ENCODE measurements around the gene MIA2.
"Not testable (repeated sequence)": the region's sequence is repeated elsewhere in the genome, so short reads cannot be mapped to it uniquely, and the experiment has no call there.

The MIA2 gene

DNA sequence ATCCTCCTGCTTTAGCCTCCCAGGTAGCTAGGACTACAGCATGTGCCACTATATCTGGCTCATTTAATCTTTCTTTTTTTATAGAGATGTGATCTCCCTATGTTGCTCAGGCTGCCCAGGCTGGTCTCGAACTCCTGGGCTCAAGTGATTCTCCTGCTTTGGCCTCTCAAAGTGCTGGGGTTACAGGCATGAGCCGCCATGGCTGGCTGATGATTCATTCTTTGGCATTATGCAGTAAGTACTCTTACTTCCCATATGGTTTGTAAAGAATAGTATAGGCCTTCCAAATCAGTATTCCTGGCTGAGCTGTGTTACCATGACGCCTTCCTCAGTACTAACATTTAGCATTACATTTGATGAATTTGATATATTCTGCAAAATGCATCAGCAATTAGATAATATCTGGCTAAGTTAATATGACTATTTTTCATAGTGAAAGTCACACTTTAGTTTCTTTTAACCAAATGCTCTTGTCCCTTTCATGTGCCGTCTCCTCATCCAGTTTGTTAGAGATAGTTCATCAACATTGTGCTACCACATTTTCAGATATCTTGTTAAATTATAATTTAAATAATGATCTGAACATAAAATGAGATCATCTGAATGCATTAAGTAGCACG, 3.2 kb upstream of the MIA2 start:
- intact Hi-C loops (cut with DNase I): no loop called here
- no peak for DNase-seq

DNA sequence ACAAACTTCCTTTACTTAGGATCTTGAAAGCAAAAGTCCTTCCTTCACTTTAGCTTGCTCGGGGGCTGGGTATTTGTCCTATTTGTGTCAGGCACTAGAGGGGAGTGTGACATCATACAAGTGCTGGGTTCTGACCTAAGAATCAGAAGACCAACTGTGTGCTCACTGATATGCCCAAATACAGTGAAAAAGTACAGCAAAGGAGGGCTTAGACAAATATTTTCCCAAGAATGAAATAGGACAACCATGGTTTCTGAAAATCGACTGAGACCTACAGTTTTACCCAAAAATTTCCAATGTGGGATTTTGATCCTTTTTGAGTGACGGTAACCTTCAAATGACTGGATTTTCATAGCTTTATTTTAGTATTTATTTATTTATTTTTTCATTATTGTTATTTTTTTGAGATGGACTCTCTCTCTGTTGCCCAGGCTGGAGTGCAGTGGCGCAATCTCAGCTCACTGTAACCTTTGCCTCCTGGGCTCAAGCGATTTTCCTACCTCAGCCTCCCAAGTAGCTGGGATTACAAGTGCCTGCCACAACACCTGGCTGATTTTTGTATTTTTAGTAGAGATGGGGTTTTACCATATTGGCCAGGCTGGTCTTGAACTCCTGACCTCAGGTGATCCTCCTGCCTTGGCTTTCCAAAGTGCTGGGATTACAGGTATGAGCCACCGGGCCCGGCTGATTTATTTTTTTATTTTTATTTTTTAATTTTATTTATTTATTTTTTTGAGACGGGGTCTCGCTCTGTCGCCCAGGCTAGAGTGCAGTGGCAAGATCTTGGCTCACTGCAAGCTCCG, 1.8 kb upstream of the MIA2 start:
- DNase-seq; intact Hi-C loops (cut with DNase I): not testable (repeated sequence)

DNA sequence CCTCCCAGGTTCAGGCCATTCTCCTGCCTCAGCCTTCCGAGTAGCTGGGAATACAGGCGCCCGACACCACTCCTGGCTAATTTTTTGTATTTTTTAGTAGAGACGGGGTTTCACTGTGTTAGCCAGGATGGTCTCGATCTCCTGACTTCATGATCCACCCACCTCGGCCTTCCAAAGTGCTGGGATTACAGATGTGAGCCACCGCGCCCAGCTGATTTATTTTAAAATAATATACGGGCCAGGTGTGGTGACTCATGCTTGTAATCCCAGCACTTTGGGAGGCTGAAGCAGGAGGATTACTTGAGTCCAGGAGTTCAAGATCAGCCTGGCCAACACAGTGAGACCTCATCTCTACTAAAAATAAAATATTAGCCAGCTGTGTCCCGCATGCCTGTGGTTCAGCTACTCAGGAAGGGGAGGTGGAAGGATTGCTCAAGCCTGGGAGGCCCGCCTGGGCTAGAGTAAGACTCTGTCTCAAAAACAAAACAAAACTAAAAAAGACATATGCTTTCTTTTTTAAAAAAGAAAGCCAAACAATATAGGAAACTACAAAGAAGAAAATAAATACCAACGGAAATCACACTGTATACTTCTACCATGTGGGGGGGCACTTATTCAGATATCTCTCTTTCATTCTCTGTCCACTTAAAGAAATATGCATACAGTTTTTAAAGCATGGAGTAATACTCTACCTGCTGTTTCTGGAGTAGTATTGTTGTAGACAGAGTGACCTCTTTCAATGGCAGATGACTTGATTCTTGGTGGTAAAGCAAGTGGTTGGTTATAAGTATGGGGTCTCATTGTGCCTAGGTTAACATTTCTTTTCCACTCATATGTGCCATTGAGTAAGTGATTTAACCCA, 930 bp upstream of the MIA2 start:
- DNase-seq: no peak
- intact Hi-C loops (cut with DNase I): no loop called here

DNA sequence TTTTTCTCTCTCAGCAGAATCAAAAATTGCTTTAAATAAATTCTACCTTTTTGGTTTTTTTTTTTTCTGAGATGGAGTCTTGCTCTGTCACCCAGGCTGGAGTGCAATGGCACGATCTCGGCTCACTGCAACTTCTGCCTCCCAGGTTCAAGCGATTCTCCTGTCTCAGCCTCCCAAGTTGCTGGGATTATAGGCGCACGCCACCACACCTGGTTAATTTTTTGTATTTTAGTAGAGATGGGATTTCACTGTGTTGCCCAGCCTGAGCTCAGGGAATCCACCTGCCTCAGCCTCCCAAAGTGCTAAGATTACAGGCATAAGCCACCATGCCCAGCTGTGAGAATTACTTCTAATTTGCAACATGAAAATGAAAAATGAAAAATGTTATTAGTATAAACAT, 1.3 kb downstream of the MIA2 start:
- intact Hi-C loops (cut with DNase I); DNase-seq: not testable (repeated sequence)

DNA sequence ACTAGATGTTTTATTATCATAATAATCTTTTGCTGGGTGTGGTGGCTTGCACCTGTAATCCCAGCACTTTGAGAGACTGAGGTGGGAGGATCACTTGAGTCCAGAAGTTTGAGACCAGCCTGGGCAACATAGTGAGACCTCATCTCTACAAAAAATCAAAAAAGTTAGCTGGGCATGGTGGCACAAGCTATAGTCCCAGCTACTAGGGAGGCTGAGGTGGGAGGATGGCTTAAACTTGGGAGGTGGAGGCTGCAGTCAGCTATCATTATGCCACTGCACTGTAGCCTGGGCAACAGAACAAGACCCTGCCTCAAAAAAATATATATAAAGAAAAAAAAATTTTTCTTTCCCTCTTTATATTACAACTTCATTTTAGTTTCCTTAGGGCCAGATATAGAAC, 1.8 kb downstream of the MIA2 start:
- DNase-seq; intact Hi-C loops (cut with DNase I): not testable (repeated sequence)

DNA sequence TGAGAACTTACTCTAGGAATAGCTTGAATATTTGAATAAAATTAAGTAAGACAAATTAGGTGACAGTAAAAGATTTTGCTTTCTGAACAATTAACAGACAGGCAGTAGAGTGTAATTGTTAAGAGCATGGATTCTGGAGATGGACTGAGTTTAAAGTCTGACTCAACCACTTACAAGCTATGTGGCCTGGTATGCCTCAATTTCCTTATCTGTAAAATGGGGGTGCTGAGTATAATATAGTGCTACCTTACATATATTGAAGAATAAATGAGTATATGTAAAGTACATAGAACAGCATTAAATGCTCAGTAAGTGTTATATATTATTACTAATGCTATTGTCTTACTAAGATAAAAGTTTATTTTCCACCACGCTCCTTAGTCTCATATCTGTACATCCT, 7.1 kb downstream of the MIA2 start:
- no peak for DNase-seq
- intact Hi-C loops (cut with DNase I): no loop called here

DNA sequence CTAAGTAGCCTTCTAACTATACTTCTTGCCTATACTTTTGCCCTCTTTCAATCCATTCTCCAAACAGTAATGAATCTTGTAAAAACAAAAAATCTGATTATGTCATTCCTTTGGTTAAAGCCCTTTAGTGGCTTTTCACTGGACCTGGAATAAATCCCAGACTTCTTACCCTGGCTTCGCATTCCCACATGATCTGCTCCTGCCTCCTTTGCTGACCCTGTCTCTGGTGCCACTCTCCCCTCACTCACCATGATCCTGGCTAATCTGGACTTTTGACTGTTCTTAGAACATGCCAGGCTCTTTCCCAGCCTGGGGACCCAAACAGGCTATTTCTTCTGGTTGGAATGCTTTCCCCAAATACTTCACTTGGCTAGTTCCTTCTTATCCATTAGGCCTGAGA, 7.9 kb downstream of the MIA2 start:
- intact Hi-C loops (cut with DNase I): no loop called here
- DNase-seq: no peak

DNA sequence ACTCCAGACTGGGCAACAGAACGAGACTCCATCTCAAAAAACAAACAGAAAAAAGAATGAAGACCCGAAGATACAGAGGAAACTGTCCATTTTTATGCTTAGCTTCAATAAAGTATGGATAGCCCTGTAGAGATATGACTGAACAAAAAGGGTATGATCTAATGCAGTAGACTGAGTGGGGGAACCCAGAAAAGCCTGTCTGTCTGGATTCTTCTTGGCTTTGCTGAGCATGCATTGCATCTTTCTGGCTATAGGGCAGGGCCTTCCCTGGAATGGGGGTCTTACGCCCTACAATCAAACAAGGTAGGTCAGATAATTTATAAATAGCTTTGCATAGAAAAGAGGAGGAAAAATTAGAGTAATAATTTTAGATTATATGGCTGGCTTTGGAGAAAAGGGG, 10.1 kb downstream of the MIA2 start:
- intact Hi-C loops (cut with DNase I): no loop called here
- no peak for DNase-seq

DNA sequence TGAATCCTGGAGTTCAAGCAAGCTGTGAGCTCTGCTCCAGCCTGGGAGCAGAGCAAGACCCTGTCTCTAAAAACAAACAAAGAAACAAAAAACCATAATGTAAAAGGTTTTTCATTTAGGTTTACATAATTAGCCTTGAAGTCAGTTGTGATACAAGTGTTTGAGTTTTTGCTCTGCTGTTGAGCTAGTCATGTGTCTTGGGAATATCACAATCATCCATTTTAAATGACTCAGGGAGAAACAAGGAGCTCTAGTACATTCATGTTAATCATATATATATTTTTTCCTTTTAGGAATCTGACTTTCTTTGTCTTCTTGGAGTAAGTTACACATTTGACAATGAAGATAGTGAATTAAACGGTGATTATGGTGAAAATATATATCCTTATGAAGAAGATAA, 12.9 kb downstream of the MIA2 start:
- no peak for DNase-seq
- intact Hi-C loops (cut with DNase I): no loop called here

DNA sequence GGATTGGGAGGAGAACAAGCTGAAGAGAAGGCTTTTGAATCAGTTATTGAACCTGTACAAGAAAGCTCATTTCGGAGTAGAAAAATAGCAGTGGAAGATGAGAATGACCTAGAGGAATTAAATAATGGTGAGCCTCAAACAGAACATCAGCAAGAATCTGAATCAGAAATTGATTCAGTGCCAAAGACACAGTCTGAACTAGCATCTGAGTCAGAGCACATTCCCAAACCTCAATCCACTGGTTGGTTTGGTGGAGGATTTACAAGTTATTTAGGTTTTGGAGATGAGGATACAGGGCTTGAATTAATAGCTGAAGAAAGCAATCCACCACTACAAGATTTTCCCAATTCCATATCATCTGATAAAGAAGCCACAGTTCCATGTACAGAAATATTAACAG, 13.5 kb downstream of the MIA2 start:
- intact Hi-C loops (cut with DNase I): no loop called here
- DNase-seq: no peak

DNA sequence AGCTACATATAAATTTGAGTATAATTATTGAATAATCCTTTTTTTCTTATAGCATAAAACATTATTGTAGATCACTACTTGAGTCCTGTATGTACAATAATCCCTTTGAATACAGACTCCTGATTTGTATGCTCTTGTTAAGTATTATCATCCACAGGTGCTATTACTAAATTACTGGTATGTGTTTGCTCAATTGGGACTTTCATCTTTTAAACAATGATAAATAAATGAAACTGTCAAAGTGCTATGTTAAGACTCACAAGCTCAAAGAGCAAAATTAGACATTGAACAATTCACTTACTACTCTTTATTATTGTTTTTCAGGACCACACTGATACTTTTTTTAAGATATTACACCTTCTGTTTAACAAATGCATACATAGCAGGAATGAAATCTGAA, 17.8 kb downstream of the MIA2 start:
- intact Hi-C loops (cut with DNase I): no loop called here
- no peak for DNase-seq

DNA sequence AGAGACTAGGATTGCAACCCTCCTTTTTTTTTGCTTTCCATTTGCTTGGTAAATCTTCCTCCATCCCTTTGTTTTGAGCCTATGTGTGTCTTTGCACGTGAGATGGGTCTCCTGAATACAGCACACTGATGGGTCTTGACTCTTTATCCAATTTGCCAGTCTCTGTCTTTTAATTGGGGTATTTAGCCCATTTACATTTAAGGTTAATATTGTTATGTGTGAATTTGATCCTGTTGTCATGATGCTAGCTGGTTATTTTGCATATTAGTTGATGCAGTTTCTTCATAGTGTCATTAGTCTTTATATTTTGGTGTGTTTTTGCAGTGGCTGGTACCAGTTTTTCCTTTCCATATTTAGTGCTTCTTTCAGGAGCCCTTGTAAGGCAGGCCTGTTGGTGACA, 23.7 kb downstream of the MIA2 start:
- DNase-seq; intact Hi-C loops (cut with DNase I): not testable (repeated sequence)

DNA sequence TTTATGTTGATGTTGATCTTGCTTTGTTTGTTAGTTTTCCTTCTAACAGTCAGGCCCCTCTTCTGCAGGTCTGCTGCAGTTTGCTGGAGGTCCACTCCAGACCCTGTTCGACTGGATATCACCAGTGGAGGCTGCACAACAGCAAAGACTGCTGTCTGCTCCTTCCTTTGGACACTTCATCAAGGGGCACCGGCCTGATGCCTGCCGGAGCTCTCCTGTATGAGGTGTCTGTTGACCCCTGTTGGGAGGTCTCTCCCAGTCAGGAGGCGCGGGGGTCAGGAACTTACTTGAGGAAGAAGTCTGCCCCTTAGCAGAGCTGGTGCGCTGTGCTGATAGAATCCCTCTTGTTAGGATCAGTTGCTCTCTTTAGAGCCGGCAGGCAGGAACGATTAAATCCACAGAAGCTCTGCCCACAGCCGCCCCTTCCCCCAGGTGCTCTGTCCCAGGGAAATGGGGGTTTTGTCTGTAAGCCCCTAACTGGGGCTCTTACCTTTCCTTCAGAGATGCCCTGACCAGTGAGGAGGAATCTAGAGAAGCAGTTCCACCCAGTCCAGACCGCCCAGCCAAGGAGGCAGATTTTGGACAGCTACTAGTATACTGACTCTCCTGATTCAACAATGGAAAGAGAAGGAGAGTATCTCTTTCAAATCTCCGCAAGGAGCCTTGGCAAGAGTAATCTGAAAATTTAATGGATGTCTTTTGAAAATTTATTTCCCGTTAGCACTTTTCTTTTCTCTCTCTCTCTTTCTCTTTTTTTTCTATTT, 25.2 kb downstream of the MIA2 start:
- intact Hi-C loops (cut with DNase I): no loop called here

DNA sequence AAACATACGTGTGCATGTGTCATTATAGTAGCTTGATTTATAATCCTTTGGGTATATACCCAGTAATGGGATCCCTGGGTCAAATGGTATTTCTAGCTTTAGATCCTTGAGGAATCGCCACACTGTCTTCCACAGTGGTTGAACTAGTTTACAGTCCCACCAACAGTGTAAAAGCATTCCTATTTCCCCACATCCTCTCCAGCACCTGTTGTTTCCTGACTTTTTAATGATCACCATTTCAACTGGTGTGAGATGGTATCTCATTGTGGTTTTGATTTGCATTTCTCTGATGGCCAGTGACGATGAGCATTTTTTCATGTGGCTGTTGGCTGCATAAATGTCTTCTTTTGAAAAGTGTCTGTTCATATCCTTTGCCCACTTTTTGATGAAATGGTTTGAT, 26.4 kb downstream of the MIA2 start:
- DNase-seq; intact Hi-C loops (cut with DNase I): not testable (repeated sequence)

More for the DNA sequence above, 25.2 kb downstream of the MIA2 start:
- DNase-seq: peak in 2 of 10 donors; percentile 71 to 72

DNA sequence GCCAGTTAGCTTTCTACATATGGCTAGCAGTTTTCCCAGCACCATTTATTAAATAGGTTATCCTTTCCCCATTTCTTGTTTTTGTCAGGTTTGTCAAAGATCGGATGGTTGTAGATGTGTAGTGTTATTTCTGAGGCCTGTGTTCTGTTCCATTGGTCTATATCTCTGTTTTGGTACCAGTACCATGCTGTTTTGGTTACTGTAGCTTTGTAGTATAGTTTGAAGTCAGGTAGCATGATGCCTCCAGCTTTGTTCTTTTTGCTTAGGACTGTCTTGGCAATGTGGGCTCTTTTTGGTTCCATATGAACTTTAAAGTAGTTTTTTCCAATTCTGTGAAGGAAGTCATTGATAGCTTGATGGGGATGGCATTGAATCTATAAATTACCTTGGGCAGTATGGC, 28.5 kb downstream of the MIA2 start:
- intact Hi-C loops (cut with DNase I); DNase-seq: not testable (repeated sequence)

DNA sequence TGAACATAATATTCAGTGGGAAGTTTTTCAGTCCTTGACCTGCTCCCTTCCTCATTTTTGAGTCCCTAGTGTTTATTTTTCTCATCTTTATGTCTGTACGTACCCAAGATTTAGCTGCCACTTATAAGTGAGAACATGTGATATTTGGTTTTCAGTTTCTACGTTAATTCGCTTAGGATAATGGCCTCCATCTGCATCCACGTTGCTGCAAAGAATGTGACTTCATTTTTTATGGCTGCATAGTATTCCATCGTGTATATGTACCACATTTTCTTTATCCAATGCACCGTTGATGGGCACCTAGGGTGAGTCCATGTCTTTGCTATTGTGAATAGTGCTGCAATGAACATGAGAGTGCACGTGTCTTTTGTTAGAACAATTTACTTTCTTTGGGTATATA, 30.3 kb downstream of the MIA2 start:
- intact Hi-C loops (cut with DNase I): no loop called here
- DNase-seq: no peak

DNA sequence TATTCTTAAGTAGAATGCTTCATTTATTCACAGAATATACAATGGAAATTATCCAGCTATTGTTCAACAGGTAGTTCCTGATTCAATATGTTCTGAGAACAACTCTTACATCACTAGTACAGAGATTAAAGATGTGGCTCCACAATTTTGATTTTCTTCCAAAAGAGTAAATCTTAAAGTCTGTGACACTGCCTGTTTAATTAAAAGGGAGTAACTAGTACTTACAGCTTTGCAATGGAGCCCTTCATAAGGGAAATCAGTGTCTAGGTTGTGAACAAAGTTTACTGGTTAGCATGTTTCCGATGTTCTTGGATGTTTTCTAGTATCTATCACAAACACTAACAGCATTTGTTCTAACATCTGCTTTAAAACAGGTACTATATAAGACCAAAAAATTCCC, 30.8 kb downstream of the MIA2 start:
- no peak for DNase-seq
- intact Hi-C loops (cut with DNase I): no loop called here

DNA sequence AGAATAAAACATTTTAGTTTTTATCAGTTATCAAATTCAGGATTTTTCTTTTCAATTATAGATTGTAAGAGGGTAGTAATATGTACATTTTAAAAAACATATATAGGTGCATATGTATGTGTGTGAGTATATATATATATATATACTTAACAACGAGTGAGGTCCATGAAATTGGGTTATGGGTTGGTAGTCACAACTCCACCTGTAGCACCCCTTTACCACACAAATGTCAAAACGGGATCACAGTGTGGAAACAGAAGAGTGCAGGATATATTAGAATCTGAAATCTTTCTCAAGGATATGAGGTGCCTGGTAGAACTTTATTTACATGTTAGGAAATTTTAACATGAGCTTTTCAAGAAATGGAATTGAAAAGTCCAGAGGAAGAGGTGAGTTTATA, 31.3 kb downstream of the MIA2 start:
- intact Hi-C loops (cut with DNase I): loop anchor here (5.0 kb wide), 2 partner anchors 153 to 167 kb away; partner anchors contain the start of genes FBXO33 and GEMIN2
- DNase-seq: no peak

DNA sequence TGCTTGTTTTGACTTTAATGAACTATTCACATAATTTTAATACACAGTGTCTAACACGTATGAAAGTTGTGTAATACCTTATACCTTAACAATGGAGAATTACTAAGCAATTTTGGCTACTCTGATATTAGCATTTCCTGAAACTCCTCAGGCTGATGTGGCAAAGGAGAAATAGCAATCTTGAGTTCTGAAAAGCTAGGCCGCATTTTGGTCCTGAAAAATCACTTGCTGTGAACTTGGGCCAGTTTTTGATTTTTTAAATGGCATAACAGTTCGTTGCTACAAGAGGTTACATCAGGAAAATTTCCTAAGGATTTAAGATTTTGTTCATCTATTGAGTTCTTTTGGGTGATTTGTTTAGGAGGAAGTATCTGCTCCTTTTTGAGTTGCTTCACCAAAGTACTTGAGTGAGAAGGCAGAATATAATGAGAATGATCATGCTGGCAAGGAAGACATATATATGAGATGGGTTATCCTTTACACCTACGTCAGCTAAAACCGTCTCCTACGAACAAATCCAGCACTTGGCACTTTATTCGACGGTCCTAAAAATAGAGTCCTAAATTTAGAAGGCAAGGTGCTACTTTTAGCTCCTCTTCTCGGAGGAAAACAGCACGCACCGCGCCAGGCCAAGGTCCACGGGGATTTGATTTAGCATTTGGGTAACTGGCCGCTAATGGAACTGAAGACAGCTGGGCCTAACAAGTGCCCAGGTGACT, 32.2 kb downstream of the MIA2 start:
- peak in 1 of 10 donors; percentile 12 for DNase-seq
- intact Hi-C loops (cut with DNase I): loop anchor here (2.0 to 5.0 kb wide), 3 partner anchors 95 to 166 kb away; partner anchors contain the start of genes FBXO33, GEMIN2 and TRAPPC6B

DNA sequence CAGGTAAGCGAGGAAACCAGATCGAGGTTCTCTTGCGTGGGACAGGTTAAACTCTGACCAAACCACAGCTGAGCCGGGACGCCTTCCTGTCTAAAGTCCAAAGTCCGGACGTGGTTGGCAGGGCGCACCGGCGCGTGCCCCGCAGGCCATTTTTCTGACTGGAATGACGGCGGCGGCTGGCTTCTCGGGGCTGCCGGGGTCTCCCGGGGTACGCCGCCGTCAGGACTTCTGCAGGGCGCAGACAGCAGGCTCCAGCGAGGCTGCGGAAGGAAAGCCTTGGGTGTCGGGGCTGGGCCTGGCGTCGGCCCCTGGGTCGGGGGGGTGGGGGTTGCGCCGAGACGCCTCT, 32.8 kb downstream of the MIA2 start:
- peak in 8 of 10 donors; percentile 27 to 90 (median 46) for DNase-seq
- intact Hi-C loops (cut with DNase I): loop anchor here (2.0 to 5.0 kb wide), 3 partner anchors 96 to 166 kb away; partner anchors contain the start of genes FBXO33, GEMIN2 and TRAPPC6B
